IMR-90 (cell line): ENCODE data around the gene ZNF738. TPM values are rescaled to one million over a fixed set of nuclear protein-coding genes. Genes with fewer than 3 reads are reported as not detected.

Experiments
- ATAC-seq: fragments of 200-7000 bp; cut with Tn5 transposase; 2 replicates; pipeline ENCODE4 v1.9.1; 2020; ENCODE audit warnings: low read depth, mild to moderate bottlenecking, moderate library complexity
- BruUV-seq: library from RNA; stranded (reverse); fragments of 400-500 nt; replicated peaks from 2 replicates; lab custom pipeline; 2021; lab: Mats Ljungman, UMichigan
- CTCF ChIA-PET: fragments of 300-600 bp; formaldehyde crosslinking; extraction: SDS; loops from one replicate; lab custom pipeline; 2021; ENCODE audit warnings: antibody characterized with exemption; lab: Yijun Ruan, JAX
- POLR2A ChIA-PET: fragments of 300-600 bp; sonication (Branson Sonifier 250); formaldehyde crosslinking; loops from one replicate; lab custom pipeline; 2022; ENCODE audit warnings: antibody characterized with exemption; ENCODE audit not compliant: unreplicated experiment; lab: Charles Lee
- DNase-seq: peaks from one replicate; pipeline ENCODE4 v3.0.0; 2013
- H2AFZ ChIP-seq: replicated peaks from 2 replicates; pipeline ENCODE3; 2013; ENCODE audit warnings: low read length, mild to moderate bottlenecking; ENCODE audit not compliant: poor library complexity
- H2AK5ac ChIP-seq: 2 replicates; pipeline ENCODE4 v1.6.1; 2013; ENCODE audit warnings: low read depth, low read length, inconsistent platforms
- H2AK9ac ChIP-seq: replicated peaks from 2 replicates; pipeline ENCODE3; 2013; ENCODE audit warnings: mild to moderate bottlenecking, low read depth, low read length, moderate library complexity; ENCODE audit not compliant: poor library complexity
- H2BK120ac ChIP-seq: 2 replicates; pipeline ENCODE4 v1.6.1; 2013; ENCODE audit warnings: low read depth, low read length, inconsistent platforms
- H2BK15ac ChIP-seq: 3 replicates; pipeline ENCODE4 v1.6.1; 2013; ENCODE audit warnings: low read depth, low read length, inconsistent platforms
- H2BK20ac ChIP-seq: 2 replicates; pipeline ENCODE4 v1.6.1; 2013; ENCODE audit warnings: low read depth, mild to moderate bottlenecking, inconsistent platforms, low read length, moderate library complexity
- H2BK5ac ChIP-seq: 2 replicates; pipeline ENCODE4 v1.6.1; 2013; ENCODE audit warnings: mild to moderate bottlenecking, low read depth, low read length, inconsistent platforms; ENCODE audit not compliant: poor library complexity, severe bottlenecking
- H3K14ac ChIP-seq: replicated peaks from 2 replicates; pipeline ENCODE4 v1.6.1; 2013; ENCODE audit warnings: low read depth, low read length, inconsistent platforms
- H3K18ac ChIP-seq: 2 replicates; pipeline ENCODE4 v1.6.1; 2013; ENCODE audit warnings: low read depth, low read length, control low read depth
- H3K23ac ChIP-seq: 2 replicates; pipeline ENCODE4 v1.6.1; 2013; ENCODE audit warnings: low read depth, low read length, inconsistent platforms
- H3K27ac ChIP-seq: 2 replicates; pipeline ENCODE4 v1.5.1; 2013; ENCODE audit warnings: mild to moderate bottlenecking, control low read depth, low read length; ENCODE audit not compliant: insufficient read depth
- H3K27me3 ChIP-seq: 2 replicates; pipeline ENCODE4 v1.6.1; 2013; ENCODE audit warnings: low read length; ENCODE audit not compliant: control insufficient read depth, insufficient read depth
- H3K36me3 ChIP-seq: 2 replicates; pipeline ENCODE4 v1.6.1; 2013; ENCODE audit warnings: low read length, mixed read lengths; ENCODE audit not compliant: control insufficient read depth, insufficient read depth
- H3K4ac ChIP-seq: 2 replicates; pipeline ENCODE4 v1.6.1; 2013; ENCODE audit warnings: low read depth, low read length, inconsistent platforms
- H3K4me1 ChIP-seq: 2 replicates; pipeline ENCODE4 v1.6.1; 2013; ENCODE audit warnings: low read length, mixed read lengths; ENCODE audit not compliant: control insufficient read depth, insufficient read depth
- H3K4me2 ChIP-seq: 2 replicates; pipeline ENCODE4 v1.6.1; 2013; ENCODE audit warnings: low read depth, mild to moderate bottlenecking, control low read depth, low read length, moderate library complexity
- H3K4me3 ChIP-seq: 2 replicates; pipeline ENCODE4 v1.5.1; 2013; ENCODE audit warnings: low read depth, mild to moderate bottlenecking, control low read depth, low read length, moderate library complexity; ENCODE audit not compliant: insufficient read depth
- H3K56ac ChIP-seq: 2 replicates; pipeline ENCODE4 v1.6.1; 2013; ENCODE audit warnings: low read length, inconsistent platforms; ENCODE audit not compliant: insufficient read depth; ENCODE audit errors: extremely low read depth
- H3K79me1 ChIP-seq, 2 experiments: 2 replicates each; pipeline ENCODE4 v1.6.1; 2013; ENCODE audit warnings: low read length in 2 of 2, inconsistent platforms in 1 of 2, low read depth in 1 of 2
- H3K9ac ChIP-seq: 2 replicates; pipeline ENCODE4 v1.6.1; 2013; ENCODE audit warnings: low read depth, low read length, control low read depth
- H3K9me1 ChIP-seq: 2 replicates; pipeline ENCODE4 v1.6.1; 2013; ENCODE audit warnings: low read length, inconsistent platforms; ENCODE audit not compliant: insufficient read depth
- H3K9me3 ChIP-seq: 2 replicates; pipeline ENCODE4 v1.6.1; 2013; ENCODE audit warnings: low read length; ENCODE audit not compliant: control insufficient read depth, insufficient read depth
- H4K20me1 ChIP-seq: 2 replicates; pipeline ENCODE4 v1.6.1; 2013; ENCODE audit warnings: low read length, inconsistent platforms; ENCODE audit not compliant: insufficient read depth
- H4K5ac ChIP-seq: 2 replicates; pipeline ENCODE4 v1.6.1; 2013; ENCODE audit warnings: mild to moderate bottlenecking, low read depth, low read length, control low read depth
- H4K8ac ChIP-seq, 2 experiments: 2 replicates each; pipeline ENCODE4 v1.6.1; 2013; ENCODE audit warnings: low read depth in 2 of 2, low read length in 2 of 2, control low read depth in 1 of 2, inconsistent platforms in 1 of 2
- H4K91ac ChIP-seq: 2 replicates; pipeline ENCODE4 v1.6.1; 2013; ENCODE audit warnings: low read depth, low read length, inconsistent platforms; ENCODE audit not compliant: insufficient read depth
- CEBPB ChIP-seq: IDR thresholded peaks from 2 replicates; pipeline ENCODE4 v1.6.1; 2012; ENCODE audit warnings: low read depth, low read length, improper control_type of control experiment
- CTCF ChIP-seq: conservative IDR thresholded peaks from 2 replicates; pipeline ENCODE4 v1.5.1; 2012; ENCODE audit warnings: mild to moderate bottlenecking, low read depth, low read length, improper control_type of control experiment
- FOS ChIP-seq: fragments of 150-350 bp; IDR thresholded peaks from 2 replicates; pipeline ENCODE4 v1.6.1; 2016; ENCODE audit warnings: low read depth, low read length
- MAFK ChIP-seq: IDR thresholded peaks from 2 replicates; pipeline ENCODE4 v1.6.1; 2012; ENCODE audit warnings: low read depth, low read length, improper control_type of control experiment
- MXI1 ChIP-seq: IDR thresholded peaks from 2 replicates; pipeline ENCODE4 v1.6.1; 2012; ENCODE audit warnings: low read depth, mild to moderate bottlenecking, low read length, moderate library complexity, borderline replicate concordance
- RCOR1 ChIP-seq: IDR thresholded peaks from 2 replicates; pipeline ENCODE4 v1.6.1; 2012; ENCODE audit warnings: mild to moderate bottlenecking, low read length, improper control_type of control experiment; ENCODE audit not compliant: insufficient replicate concordance
- SMC3 ChIP-seq: fragments of 150-350 bp; IDR thresholded peaks from 2 replicates; pipeline ENCODE4 v1.6.1; 2016; ENCODE audit warnings: low read depth, mild to moderate bottlenecking, antibody characterized with exemption, low read length, moderate library complexity
- USF2 ChIP-seq: fragments of 150-350 bp; IDR thresholded peaks from 2 replicates; pipeline ENCODE4 v1.6.1; 2017; ENCODE audit warnings: mild to moderate bottlenecking, antibody characterized with exemption, low read length, low read depth
- WGBS, 2 experiments: methylation state at CpG; one replicate each; pipeline versions ENCODE4 v1.1.5 to v1.1.7; 2013; ENCODE audit warnings: missing lambda C conversion rate in 2 of 2; ENCODE audit not compliant: insufficient read length in 1 of 2; ENCODE audit errors: extremely low coverage in 2 of 2; 5-methylcytosine and 5-hydroxymethylcytosine counted together
- dilution Hi-C: fragments of 300-500 bp; cut with HindIII; formaldehyde crosslinking; loops from one replicate; pipeline ENCODE4 v1.14.3; 2018; ENCODE audit warnings: low sequenced_read_pairs; ENCODE audit not compliant: unreplicated experiment
- in situ Hi-C: fragments of 300-500 bp; cut with MboI; formaldehyde crosslinking; loops from 3 replicates; pipeline ENCODE4 v1.14.3; 2019; ENCODE audit warnings: low sequenced_read_pairs, inconsistent platforms, mixed read lengths
- intact Hi-C: fragments of 100-400 bp; cut with micrococcal nuclease; formaldehyde crosslinking; loops from 2 replicates; pipeline ENCODE4 v1.10.0; 2022
- polyA plus RNA-seq, 3 experiments: library from polyadenylated mRNA; depleted of rRNA; stranded (reverse); fragments of >200 nt; gene quantifications; 2 replicates each; pipeline ENCODE4 v1.2.3, GENCODE V29; 2012; ENCODE audit warnings: low replicate concordance in 1 of 3
- total RNA-seq: library from RNA; depleted of rRNA; stranded (reverse); fragments of >200 nt; gene quantifications from 2 replicates; pipeline ENCODE4 v1.2.3, GENCODE V29; 2012

ZNF738 gene
- total and polyA plus RNA-seq, 2 of the 4 experiments (the other 2 are of a cell fraction): 2.7 to 7.3 TPM

DNA sequence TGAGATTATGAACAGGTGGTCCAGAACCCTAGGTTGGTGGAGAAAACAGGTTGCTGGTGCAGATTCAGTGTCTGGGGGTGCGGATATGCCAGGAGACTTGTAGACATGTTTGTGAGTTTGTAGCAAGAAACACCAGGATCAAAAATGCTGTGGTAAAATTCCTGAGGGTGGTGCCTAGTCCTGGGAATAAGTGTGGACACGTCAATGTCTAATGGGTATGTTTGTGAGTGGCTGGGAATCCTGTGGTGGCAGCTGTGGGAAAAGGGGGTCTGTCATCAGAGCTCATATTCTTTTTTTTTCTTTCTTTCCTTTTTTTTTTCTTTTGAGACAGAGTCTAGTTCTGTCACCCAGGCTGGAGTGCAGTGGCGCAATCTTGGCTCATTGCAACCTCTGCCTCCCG lies 36.8 kb upstream of the ZNF738 start:
- Histone ChIP-seq H3K9me1 (no peaks in the 10 kb centered on the region), H2BK120ac (no peak overlapping the region), H2BK5ac (no peak overlapping the region), H2AK5ac (no peak overlapping the region), H3K9ac (no peak overlapping the region), H3K4me2 (no peak overlapping the region), H4K5ac (no peak overlapping the region), H3K56ac (no peak overlapping the region), H3K27ac (no peak overlapping the region), H3K23ac (no peak overlapping the region), H3K4me3 (no peak overlapping the region), H3K4me1 (no peaks in the 10 kb centered on the region), H4K8ac (no peak overlapping the region), H4K20me1 (peaks cover 4% of the 10 kb centered on the region; the same call in 1 of the 2 replicates), H4K91ac (no peak overlapping the region), H2BK20ac (no peak overlapping the region), H3K79me1 (peaks cover 3 to 7% of the 10 kb centered on the region in 2 experiments; a peak in 2 of 4 replicates), H3K27me3 (no peaks in the 10 kb centered on the region), H2BK15ac (no peak overlapping the region), H3K14ac (no peak overlapping the region), H3K9me3 (peaks cover 5% of the 10 kb centered on the region; the same call in 1 of the 2 replicates), H2AK9ac (no peak overlapping the region), H3K18ac (no peak overlapping the region), H3K4ac (no peak overlapping the region), H3K36me3 (peaks cover 11% of the 10 kb centered on the region), H2AFZ (no peak overlapping the region)
- dilution Hi-C loops (no loop called here), intact Hi-C loops (no loop called here), in situ Hi-C loops (no loop called here)
- WGBS, 2 experiments: 88% methylated on average over 1 of the region's 4 CpGs; no CpG with 5 or more reads in 1 of the 2 experiments
- DNase-seq (no peak), ATAC-seq (no peak)
- POLR2A ChIA-PET: no interaction called here
- CTCF ChIA-PET: no interaction called here
- BruUV-seq: no TSS peak
- no peak for TF ChIP-seq CTCF
- no peak for TF ChIP-seq USF2
- no peak for TF ChIP-seq MXI1
- no peak for TF ChIP-seq MAFK
- no peak for TF ChIP-seq CEBPB
- TF ChIP-seq SMC3: no peak
- no peak for TF ChIP-seq RCOR1
- no peak for TF ChIP-seq FOS
